Cardiac muscle cell (in vitro differentiated cells and primary cell): ENCODE results near the gene RALGPS2. TPM values are rescaled to one million over a fixed set of nuclear protein-coding genes. Genes with fewer than 3 reads are reported as not detected.

Experiments
- DNase-seq, 2 donors: peaks; one replicate each; pipeline versions ENCODE4 v3.0.0 to v3.0.0-alpha.2; 2010 to 2017; ENCODE audit warnings: low read depth in 1 of 2, low spot score in 1 of 2
- H3K27ac ChIP-seq: fragments of 200-600 bp; sonication (generic); 2 replicates; pipeline ENCODE4 v1.5.1; 2016
- H3K27me3 ChIP-seq: fragments of 200-600 bp; sonication (generic); 2 replicates; pipeline ENCODE4 v1.6.0; 2016; ENCODE audit warnings: control low read depth
- H3K36me3 ChIP-seq: fragments of 200-600 bp; sonication (generic); 2 replicates; pipeline ENCODE4 v1.5.1; 2016; ENCODE audit warnings: control low read depth
- H3K4me1 ChIP-seq: fragments of 200-600 bp; sonication (generic); 2 replicates; pipeline ENCODE4 v1.8.1; 2017; ENCODE audit warnings: low read depth, mild to moderate bottlenecking, mixed run types
- H3K4me3 ChIP-seq: fragments of 200-600 bp; sonication (generic); 2 replicates; pipeline ENCODE4 v1.5.1; 2016; ENCODE audit warnings: mild to moderate bottlenecking
- H3K9me3 ChIP-seq: fragments of 200-600 bp; sonication (generic); 2 replicates; pipeline ENCODE4 v1.5.1; 2017; ENCODE audit warnings: low read depth, mild to moderate bottlenecking, control low read depth
- CTCF ChIP-seq: IDR thresholded peaks from 2 replicates; pipeline ENCODE4 v1.5.1; 2012; ENCODE audit warnings: low read depth, mild to moderate bottlenecking, low read length
- polyA plus RNA-seq: library from polyadenylated mRNA; unstranded; fragments of >200 nt; fragmentation: Nextera tagmentation; extraction: Ambion mirVana; gene quantifications from 2 replicates; pipeline ENCODE4 v1.2.1, GENCODE V29; 2016
- total RNA-seq: library from RNA; depleted of rRNA; stranded (reverse); fragments of >200 nt; gene quantifications from 2 replicates; pipeline ENCODE4 v1.2.3, GENCODE V29; 2016

Gene RALGPS2
- total and polyA plus RNA-seq, 2 experiments from 2014 or later = 10.3 to 27.3 TPM

GRCh38 chr1:178818416-178818815 is 93.4 kb downstream of the RALGPS2 start:
- no peak overlapping the region for H3K27ac ChIP-seq
- no peak overlapping the region for H3K4me3 ChIP-seq
- DNase-seq = peak in 1 of 2 donors; percentile 41
- no peaks in the 10 kb centered on the region for H3K9me3 ChIP-seq
- no peaks in the 10 kb centered on the region for H3K27me3 ChIP-seq
- no peaks in the 10 kb centered on the region for H3K4me1 ChIP-seq
- H3K36me3 ChIP-seq = peaks cover 5% of the 10 kb centered on the region
- TF ChIP-seq CTCF = no peak

- H3K27ac ChIP-seq = no peak overlapping the region
- H3K27me3 ChIP-seq = no peaks in the 10 kb centered on the region
- no peak for DNase-seq
- peaks cover 5% of the 10 kb centered on the region for H3K36me3 ChIP-seq
- H3K4me3 ChIP-seq = no peak overlapping the region
- TF ChIP-seq CTCF = no peak
- H3K9me3 ChIP-seq = no peaks in the 10 kb centered on the region
- no peaks in the 10 kb centered on the region for H3K4me1 ChIP-seq
Observed at GRCh38 chr1:178819123-178819522, 94.1 kb downstream of the RALGPS2 start.

- no peak for DNase-seq
- TF ChIP-seq CTCF = no peak
- no peak overlapping the region for H3K4me3 ChIP-seq
Observed at GRCh38 chr1:178821134-178821866, 96.3 kb downstream of the RALGPS2 start.

GRCh38 chr1:178825167-178825566 is 100.1 kb downstream of the RALGPS2 start:
- Histone ChIP-seq H3K4me3 (no peak overlapping the region), H3K27ac (no peak overlapping the region), H3K27me3 (no peaks in the 10 kb centered on the region), H3K4me1 (no peaks in the 10 kb centered on the region), H3K9me3 (no peaks in the 10 kb centered on the region), H3K36me3 (peaks cover 5% of the 10 kb centered on the region)
- no peak for TF ChIP-seq CTCF
- DNase-seq = no peak

More at GRCh38 chr1:178821134-178821866, 96.3 kb downstream of the RALGPS2 start:
- Histone ChIP-seq H3K9me3 (no peaks in the 10 kb centered on the region), H3K36me3 (peaks cover 5% of the 10 kb centered on the region), H3K27ac (no peak overlapping the region), H3K4me1 (no peaks in the 10 kb centered on the region), H3K27me3 (no peaks in the 10 kb centered on the region)

- H3K27me3 ChIP-seq = no peaks in the 10 kb centered on the region
- TF ChIP-seq CTCF = no peak
- no peak overlapping the region for H3K4me3 ChIP-seq
- DNase-seq = no peak
- H3K36me3 ChIP-seq = no peaks in the 10 kb centered on the region
- no peak overlapping the region for H3K27ac ChIP-seq
- no peaks in the 10 kb centered on the region for H3K4me1 ChIP-seq
- H3K9me3 ChIP-seq = no peaks in the 10 kb centered on the region
Observed at GRCh38 chr1:178844436-178844835, 119.4 kb downstream of the RALGPS2 start.
